ENCODE data around the gene TMED1.

- TF ChIP-seq EZH2 (IDR thresholded peaks at IDR 0.05; ENCODE audit: borderline replicate concordance) (no peak), CTCF (IDR thresholded peaks at IDR 0.05; ENCODE audit: poor library complexity) (no peak)
Observed at GRCh38 chr19:10826231-10826630, 9.8 kb downstream of the TMED1 start.
